HUES6 (cell line): ENCODE measurements around the gene ABTB2.
"Not testable (repeated sequence)": the region's sequence is repeated elsewhere in the genome, so short reads cannot be mapped to it uniquely, and the experiment has no call there.

Experiments used
- H3K27ac ChIP-seq: 2 replicates; pipeline ENCODE4 v1.7.0; 2013; ENCODE audit warnings: low read depth, mild to moderate bottlenecking, low read length, inconsistent platforms
- H3K27me3 ChIP-seq: 2 replicates; pipeline ENCODE4 v1.6.1; 2013; ENCODE audit warnings: low read length; ENCODE audit not compliant: control insufficient read depth, insufficient read depth
- H3K36me3 ChIP-seq: 2 replicates; pipeline ENCODE4 v1.6.1; 2013; ENCODE audit warnings: low read length; ENCODE audit not compliant: control insufficient read depth, insufficient read depth
- H3K4me1 ChIP-seq: 2 replicates; pipeline ENCODE4 v1.6.1; 2013; ENCODE audit warnings: low read length; ENCODE audit not compliant: control insufficient read depth, insufficient read depth
- H3K4me3 ChIP-seq: 2 replicates; pipeline ENCODE4 v1.5.1; 2013; ENCODE audit warnings: low read depth, low read length
- H3K9ac ChIP-seq: one replicate; pipeline ENCODE4 v1.6.1; 2013; ENCODE audit warnings: mild to moderate bottlenecking, low read length
- H3K9me3 ChIP-seq: 2 replicates; pipeline ENCODE4 v1.6.1; 2013; ENCODE audit warnings: low read depth, low read length; ENCODE audit not compliant: control insufficient read depth, insufficient read depth

ABTB2 gene

DNA sequence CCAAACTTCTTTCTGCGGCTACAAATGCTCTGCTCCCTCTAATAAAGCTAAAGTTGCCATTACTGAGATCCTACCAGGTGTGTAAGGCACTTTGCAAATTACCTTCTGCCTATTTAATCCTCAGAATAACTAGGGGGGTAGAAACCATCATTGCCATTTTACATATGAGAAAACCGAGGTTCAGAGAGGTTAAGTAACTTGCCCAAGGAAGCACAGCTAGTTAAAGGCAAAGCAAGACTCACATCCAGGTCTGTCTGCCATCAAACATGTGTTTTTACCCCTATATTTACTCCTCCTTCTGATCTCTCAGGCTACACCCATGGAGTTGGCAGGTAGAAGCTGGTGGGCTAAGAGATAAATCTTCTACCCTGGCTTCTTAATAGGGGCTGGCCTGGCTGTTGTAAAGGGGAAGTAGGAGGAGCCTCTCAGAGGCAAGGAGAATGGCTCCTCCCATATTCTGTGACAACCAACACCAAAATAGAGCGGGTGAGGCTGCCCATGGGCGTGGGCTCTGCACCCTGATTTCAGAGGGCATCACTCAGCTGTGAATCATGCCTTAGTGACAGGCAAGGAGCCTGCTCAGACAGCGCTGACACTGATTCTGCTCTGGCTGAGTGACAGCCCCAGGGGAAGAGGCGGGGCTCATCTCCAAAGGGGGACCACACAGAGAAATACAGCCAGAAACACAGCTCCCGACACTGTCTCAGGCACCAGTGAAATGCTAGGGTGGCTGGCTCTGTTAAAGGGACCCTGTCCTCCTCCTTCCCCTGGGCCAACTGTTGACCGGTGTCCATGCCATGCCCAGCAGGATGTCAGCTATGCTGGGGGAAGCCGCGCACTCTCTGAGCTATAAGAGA, 106.8 kb downstream of the ABTB2 start:
- Histone ChIP-seq H3K4me1 (peaks cover 17% of the 10 kb centered on the region; the same call in 1 of the 2 replicates), H3K27ac (no peak overlapping the region), H3K36me3 (no peaks in the 10 kb centered on the region), H3K27me3 (no peaks in the 10 kb centered on the region), H3K4me3 (peak overlapping the region; percentile 24; the same call in 1 of the 2 replicates), H3K9me3 (no peaks in the 10 kb centered on the region), H3K9ac (no peak overlapping the region)

DNA sequence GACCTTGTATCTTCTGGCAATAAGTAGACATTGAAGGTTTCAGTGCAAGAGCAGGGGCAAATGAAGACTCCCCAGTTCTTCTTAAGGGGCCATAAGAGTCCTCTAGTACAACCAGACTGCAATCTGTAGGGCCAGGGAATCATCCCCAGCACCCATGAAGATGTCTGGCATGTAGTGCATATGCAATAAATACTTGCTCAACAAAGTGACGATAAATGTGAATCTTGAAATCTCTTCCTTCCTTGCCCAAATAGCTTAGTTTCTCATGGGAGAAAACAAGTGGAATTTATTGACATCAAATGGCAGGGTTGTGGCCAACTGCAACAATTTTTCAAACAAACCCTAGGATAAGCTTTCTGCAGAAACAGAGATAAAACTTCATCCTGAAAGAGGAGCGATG, 107.6 kb downstream of the ABTB2 start:
- H3K36me3 ChIP-seq = no peaks in the 10 kb centered on the region
- H3K9me3 ChIP-seq = no peaks in the 10 kb centered on the region
- H3K4me1 ChIP-seq = peaks cover 20% of the 10 kb centered on the region; the same call in 1 of the 2 replicates
- no peak overlapping the region for H3K9ac ChIP-seq
- no peaks in the 10 kb centered on the region for H3K27me3 ChIP-seq
- no peak overlapping the region for H3K4me3 ChIP-seq
- no peak overlapping the region for H3K27ac ChIP-seq

DNA sequence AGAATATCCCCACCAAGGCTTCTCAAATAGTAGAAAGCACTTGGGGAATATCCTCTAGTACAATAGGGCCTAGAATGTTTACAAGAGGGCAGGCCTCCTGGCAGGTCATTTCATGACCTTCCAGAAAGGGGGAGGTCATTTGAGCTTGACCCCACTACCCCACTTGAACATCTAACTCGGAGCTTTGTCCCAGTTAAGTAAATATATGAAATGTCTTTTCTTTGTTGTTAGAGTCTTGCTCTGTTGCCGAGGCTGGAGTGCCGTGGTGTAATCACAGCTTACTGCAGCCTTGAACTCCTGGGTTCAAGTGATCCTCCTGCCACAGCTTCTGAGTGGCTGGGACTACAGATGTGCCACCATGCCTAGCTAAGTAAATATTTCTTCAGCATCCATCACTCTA, 108.4 kb downstream of the ABTB2 start:
- peaks cover 27% of the 10 kb centered on the region; the same call in 1 of the 2 replicates for H3K4me1 ChIP-seq
- no peak overlapping the region for H3K9ac ChIP-seq
- H3K36me3 ChIP-seq = no peaks in the 10 kb centered on the region
- H3K27me3 ChIP-seq = no peaks in the 10 kb centered on the region
- no peaks in the 10 kb centered on the region for H3K9me3 ChIP-seq
- H3K4me3 ChIP-seq = no peak overlapping the region
- no peak overlapping the region for H3K27ac ChIP-seq

DNA sequence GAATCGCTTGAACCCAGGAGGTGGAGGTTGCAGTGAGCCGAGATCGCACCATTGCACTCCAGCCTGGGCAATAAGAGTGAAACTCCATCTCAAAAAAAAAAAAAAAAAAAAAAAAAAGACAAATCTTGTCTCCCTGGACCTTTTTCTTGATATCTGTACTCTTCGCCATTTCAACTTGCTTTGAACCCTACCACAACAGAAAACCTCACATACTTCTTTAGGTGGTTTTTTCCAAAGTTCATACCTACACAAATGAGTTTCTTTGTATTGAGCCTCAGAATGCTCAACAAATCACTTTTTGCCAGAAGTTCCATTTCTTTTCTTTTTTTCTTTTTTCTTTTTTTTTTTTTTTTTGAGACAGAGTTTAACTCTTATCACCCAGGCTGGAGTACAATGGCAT, 111.3 kb downstream of the ABTB2 start:
- H3K9ac ChIP-seq, H3K27ac ChIP-seq, H3K4me3 ChIP-seq, H3K36me3 ChIP-seq, H3K27me3 ChIP-seq, H3K9me3 ChIP-seq: not testable (repeated sequence)
- H3K4me1 ChIP-seq = peaks cover 27% of the 10 kb centered on the region

DNA sequence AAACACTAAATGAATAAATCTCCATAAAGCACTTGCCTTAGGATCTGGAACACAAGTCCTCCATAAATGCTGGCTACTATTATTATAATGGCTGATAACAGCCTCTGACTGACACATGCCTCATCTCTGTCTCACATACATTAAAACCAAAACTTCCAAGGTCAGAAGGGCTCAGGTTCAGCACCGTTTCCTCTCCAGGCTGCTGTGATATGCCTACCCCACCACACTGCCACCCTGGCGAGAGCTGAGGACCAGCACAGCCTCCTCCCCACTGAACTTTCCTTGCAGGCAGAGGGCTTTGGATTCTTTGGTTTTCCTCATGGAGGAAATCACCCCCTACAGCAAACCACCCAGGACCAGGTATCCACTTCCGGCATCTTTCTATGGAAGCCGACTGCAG, 112.8 kb downstream of the ABTB2 start:
- H3K27me3 ChIP-seq = no peaks in the 10 kb centered on the region
- H3K9ac ChIP-seq = no peak overlapping the region
- no peak overlapping the region for H3K27ac ChIP-seq
- H3K9me3 ChIP-seq = no peaks in the 10 kb centered on the region
- no peak overlapping the region for H3K4me3 ChIP-seq
- no peaks in the 10 kb centered on the region for H3K36me3 ChIP-seq
- peaks cover 24% of the 10 kb centered on the region for H3K4me1 ChIP-seq

DNA sequence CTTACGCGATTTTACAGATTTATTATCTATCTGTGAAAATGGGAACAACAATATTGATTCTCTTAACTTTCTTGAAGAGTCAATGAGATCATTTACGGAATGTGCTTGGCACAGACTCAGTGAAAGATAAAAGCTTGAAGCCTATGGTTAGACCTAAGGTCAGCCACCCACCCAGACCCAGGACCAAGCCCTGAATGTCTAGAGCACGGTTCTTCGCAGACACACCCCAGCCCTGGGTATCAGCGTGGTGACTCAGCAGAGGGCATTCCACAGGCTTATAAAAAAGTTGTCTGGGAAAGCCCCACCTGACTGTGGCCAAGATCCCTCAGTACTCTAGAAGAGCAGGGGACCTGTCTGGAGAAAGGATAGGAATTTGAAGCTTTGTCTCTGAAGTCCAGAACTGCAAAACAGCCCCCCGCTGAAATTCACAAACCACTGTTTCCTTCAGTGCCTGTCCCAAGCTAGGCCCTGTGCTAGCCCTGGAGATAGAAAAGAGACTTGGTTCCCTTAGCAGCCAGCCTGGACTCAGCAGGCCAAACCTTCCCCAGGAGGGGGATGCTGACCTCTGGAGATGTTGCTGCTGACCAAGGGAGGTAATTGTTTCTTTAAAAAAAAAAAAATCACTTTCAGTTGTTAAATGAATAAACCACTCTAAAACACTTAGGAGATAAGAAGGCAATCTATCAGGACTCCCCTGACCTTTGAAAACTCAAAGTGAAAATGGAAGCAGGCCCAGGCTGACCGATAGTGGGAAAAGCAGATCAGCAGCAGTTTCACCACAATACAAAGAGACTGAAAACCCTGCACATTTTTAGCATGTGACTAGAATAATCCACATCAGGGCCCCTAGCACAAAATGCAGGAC, 114.0 kb downstream of the ABTB2 start:
- Histone ChIP-seq H3K36me3 (no peaks in the 10 kb centered on the region), H3K4me3 (no peak overlapping the region; the same call in 1 of the 2 replicates), H3K27ac (peak overlapping the region; percentile 58; the same call in 1 of the 2 replicates), H3K9me3 (no peaks in the 10 kb centered on the region), H3K4me1 (peaks cover 28% of the 10 kb centered on the region), H3K27me3 (no peaks in the 10 kb centered on the region), H3K9ac (no peak overlapping the region)

DNA sequence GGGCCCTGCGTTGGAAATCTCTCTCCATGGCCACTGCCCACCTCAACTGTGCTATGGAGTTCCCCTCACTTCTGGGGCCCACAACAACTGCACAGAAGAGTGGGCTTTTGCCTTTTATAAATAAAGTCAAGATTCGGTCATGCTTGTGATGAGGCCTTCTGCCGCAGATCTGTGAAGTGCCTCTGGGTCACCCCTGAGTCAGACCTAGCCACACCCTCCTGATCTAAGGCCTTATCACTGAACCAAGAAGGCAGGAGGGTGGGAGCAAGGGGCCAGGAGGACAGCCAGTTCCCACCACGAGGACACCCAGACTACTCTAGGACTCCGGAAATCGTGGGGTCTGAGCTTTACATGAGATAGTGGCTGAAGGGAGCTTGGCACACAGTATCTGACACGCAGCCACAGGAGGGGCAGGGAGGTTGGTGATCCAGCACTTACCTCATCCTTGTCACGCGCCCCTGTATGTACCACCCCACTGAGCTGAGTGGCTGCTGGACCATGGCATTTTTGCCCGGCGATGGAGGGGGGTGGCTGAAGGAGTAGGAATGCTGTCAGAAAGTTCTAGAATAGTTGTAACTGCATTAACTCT, 115.7 kb downstream of the ABTB2 start:
- no peak overlapping the region for H3K27ac ChIP-seq
- H3K4me3 ChIP-seq = no peak overlapping the region
- no peak overlapping the region for H3K9ac ChIP-seq
- H3K27me3 ChIP-seq = no peaks in the 10 kb centered on the region
- H3K36me3 ChIP-seq = no peaks in the 10 kb centered on the region
- H3K4me1 ChIP-seq = peaks cover 28% of the 10 kb centered on the region
- H3K9me3 ChIP-seq = no peaks in the 10 kb centered on the region

DNA sequence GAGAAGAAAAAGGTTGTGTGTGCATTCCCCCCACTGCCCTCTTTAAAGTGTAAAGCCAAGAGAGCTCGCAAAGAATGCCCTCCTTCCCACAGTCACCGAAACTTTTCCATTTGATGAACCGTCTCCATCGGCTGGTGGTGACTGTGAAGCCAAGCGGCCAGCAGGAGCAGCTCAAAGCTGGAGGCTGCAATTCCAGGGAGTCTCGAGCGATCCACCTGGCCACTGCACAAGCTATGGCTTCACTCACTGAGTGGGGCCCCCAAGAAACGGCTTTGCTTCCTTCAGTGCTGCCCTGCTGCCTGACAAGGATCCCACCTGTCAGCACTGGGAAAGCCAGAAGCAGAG, 117.7 kb downstream of the ABTB2 start:
- H3K9me3 ChIP-seq = no peaks in the 10 kb centered on the region
- no peak overlapping the region for H3K27ac ChIP-seq
- peaks cover 43% of the 10 kb centered on the region for H3K4me1 ChIP-seq
- no peaks in the 10 kb centered on the region for H3K27me3 ChIP-seq
- no peak overlapping the region for H3K9ac ChIP-seq
- H3K36me3 ChIP-seq = no peaks in the 10 kb centered on the region
- no peak overlapping the region for H3K4me3 ChIP-seq

DNA sequence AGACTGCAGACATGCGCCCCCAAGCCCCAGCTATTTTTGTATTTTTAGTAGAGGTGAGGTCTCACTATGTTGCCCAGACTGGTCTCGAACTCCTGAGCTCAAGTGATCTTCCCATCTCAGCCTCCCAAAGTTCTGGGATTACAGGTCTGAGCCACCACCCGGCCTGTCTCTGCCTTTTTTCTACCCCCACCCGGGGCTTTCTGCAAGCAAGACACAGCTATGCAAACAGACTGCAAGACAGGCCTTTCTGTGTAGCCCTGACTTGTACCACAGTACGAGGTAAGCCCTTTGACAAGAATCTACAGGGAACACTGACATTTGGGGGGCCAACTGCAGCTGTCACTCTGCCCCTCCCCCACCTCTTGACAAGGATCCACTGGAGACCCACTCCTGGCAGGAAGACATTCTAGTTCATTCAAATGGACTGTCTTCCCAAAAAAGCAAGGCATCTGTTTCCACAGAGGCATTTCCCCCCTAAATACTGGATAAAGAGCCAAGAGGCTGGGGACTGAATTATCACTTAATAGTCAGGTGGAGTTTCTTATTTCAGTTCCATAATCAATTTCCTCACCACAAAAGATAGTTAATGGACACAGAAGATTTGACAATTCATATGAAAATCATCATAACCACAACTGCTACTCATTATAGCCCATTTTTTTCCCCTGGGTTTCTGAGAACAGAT, 118.2 kb downstream of the ABTB2 start:
- peaks cover 42% of the 10 kb centered on the region for H3K4me1 ChIP-seq
- H3K27me3 ChIP-seq = no peaks in the 10 kb centered on the region
- no peak overlapping the region for H3K4me3 ChIP-seq
- H3K36me3 ChIP-seq = no peaks in the 10 kb centered on the region
- no peaks in the 10 kb centered on the region for H3K9me3 ChIP-seq
- no peak overlapping the region for H3K9ac ChIP-seq
- no peak overlapping the region for H3K27ac ChIP-seq

DNA sequence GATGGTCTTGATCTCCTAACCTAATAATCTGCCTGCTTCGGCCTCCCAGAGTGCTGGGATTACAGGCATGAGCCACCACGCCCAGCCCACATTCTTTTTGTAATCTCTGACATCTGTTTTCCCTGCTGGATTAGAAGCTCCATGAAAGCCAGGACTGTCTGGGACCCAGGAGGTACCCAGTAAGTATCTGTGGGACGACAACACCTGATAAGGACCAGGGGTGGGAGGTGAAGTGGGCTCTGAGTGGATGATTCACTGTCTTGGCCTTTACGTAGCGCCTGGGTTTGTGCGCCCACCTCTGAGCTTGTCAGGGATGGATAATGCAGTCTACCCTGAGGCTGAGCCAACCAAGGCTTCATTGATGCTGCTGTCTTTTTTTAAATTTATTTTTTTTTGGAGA, 118.8 kb downstream of the ABTB2 start:
- Histone ChIP-seq H3K27me3 (no peaks in the 10 kb centered on the region), H3K36me3 (no peaks in the 10 kb centered on the region), H3K9me3 (no peaks in the 10 kb centered on the region), H3K4me3 (no peak overlapping the region), H3K27ac (no peak overlapping the region), H3K4me1 (peaks cover 41% of the 10 kb centered on the region), H3K9ac (no peak overlapping the region)
